GM12873 (cell line): ENCODE data around the gene OR5B17.

ENCODE experiments used
- TF ChIP-seq, protein P1 (sequence below): IDR thresholded peaks from 2 replicates; pipeline ENCODE4 v1.5.1; 2012; ENCODE audit warnings: low read depth, mild to moderate bottlenecking, moderate library complexity, low read length, control low read depth; ENCODE audit not compliant: insufficient read depth; ENCODE audit errors: missing control alignments

Gene OR5B17

DNA sequence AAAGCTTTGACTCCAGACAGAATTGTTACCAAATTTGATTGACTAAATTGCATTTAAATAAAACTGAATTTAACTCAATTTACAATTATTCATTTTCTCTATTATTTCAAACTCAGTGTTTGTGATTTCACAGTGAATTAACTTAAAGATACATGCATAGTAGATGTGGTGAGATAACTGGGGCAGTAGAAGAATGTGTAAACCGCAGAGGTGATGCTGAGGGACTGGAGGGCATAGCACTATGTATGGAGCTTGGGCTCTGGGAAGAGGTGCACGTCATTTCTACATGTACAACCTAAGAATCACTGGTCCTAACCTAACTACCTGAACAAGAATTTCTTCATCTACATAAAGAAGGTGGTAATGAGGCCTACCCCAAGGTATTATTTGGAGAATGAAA is 13.7 kb downstream of the OR5B17 start:
- TF ChIP-seq, protein P1, sequence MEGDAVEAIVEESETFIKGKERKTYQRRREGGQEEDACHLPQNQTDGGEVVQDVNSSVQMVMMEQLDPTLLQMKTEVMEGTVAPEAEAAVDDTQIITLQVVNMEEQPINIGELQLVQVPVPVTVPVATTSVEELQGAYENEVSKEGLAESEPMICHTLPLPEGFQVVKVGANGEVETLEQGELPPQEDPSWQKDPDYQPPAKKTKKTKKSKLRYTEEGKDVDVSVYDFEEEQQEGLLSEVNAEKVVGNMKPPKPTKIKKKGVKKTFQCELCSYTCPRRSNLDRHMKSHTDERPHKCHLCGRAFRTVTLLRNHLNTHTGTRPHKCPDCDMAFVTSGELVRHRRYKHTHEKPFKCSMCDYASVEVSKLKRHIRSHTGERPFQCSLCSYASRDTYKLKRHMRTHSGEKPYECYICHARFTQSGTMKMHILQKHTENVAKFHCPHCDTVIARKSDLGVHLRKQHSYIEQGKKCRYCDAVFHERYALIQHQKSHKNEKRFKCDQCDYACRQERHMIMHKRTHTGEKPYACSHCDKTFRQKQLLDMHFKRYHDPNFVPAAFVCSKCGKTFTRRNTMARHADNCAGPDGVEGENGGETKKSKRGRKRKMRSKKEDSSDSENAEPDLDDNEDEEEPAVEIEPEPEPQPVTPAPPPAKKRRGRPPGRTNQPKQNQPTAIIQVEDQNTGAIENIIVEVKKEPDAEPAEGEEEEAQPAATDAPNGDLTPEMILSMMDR = no peak

DNA sequence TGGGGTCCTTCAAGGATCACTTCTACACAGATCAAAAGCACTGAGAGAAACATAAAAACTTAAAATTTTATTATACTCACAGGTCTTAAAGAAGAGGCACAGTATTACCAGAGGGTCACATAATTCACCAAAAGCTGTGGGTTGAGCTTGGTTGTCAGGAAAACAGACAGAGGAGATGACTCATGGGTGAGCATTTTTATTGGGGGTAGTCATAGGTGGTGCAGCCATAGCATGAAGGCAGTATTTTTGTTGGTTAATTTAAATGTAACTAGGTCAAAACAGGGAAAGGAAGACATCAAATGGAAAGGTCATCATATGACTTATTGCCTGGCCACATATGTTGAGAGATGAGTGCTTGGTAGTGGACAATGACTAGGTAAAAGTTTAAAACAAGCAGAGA is 24.2 kb downstream of the OR5B17 start:
- TF ChIP-seq, protein P1 = no peak

DNA sequence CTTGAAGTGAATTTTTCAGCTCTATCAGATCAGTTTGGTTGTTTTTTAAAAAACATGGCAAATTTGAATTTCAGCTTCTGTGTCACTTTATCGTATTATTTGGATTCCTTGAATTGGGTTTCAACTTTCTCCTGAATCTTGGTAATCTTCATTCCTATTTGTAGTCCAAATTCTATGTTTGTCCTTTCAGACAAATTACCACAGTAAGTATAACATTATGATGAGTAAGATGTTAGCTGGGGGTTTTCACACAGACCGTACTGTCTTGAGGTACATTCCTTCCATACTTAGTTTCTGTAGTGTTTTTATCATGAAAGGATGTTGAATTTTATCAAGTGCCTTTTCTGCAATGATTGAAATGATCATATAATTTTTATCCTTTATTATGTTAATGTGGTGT is 28.0 kb downstream of the OR5B17 start:
- TF ChIP-seq, protein P1 = no peak

DNA sequence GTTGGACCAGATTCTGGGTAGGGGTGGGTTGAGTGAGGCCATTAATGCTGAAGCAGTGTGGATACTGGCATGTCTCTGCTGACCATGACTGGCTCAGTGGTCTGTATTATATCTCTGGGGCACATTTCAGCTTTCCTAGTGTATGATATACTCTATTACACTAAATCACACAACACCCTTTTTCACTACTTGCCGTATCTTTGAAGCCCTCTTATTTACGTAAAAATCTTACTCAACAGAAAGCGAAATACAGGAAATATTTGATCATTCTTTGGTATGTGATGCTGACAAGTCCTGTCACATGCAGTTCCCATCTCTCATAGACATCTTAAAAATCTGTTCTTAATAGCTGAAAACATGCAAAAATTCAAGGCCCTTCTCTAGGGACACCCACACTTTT is 40.3 kb downstream of the OR5B17 start:
- TF ChIP-seq, protein P1 = no peak

DNA sequence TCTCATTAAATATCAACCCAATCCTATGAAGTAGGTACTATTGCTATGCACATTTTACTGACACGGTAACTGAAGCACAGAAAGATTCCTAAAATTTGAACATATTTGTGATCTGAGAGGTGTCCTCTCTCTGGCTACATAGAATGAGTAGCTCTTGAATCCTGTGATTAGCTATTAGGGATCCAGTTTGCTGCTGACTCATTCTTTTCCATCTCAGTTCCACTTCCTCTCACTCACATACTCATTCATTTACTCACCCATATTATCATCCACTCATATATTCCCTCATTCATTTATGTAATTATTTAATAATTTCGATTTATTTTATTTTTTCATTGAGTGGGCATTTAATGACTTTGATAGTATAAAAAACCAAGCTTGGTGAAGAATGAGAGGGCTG is 42.7 kb downstream of the OR5B17 start:
- TF ChIP-seq, protein P1 = no peak
